ENCODE results near the gene BAIAP2L2.
"Not testable (repeated sequence)": the region's sequence is repeated elsewhere in the genome, so short reads cannot be mapped to it uniquely, and the experiment has no call there.

The BAIAP2L2 gene

GRCh38 chr22:38080850-38081635 lies 29.4 kb downstream of the BAIAP2L2 start:
- no peak for DNase-seq (ENCODE audit: low spot score)

- DNase-seq (ENCODE audit: low spot score), result no peak
Observed at GRCh38 chr22:38080474-38080849, 30.0 kb downstream of the BAIAP2L2 start.

- no peak for DNase-seq (ENCODE audit: low spot score)
Observed at GRCh38 chr22:38079804-38080203, 30.7 kb downstream of the BAIAP2L2 start.

GRCh38 chr22:38079208-38079607 lies 31.3 kb downstream of the BAIAP2L2 start:
- DNase-seq (ENCODE audit: low spot score), result not testable (repeated sequence)

GRCh38 chr22:38078046-38078840 lies 32.2 kb downstream of the BAIAP2L2 start:
- no peak for DNase-seq (ENCODE audit: low spot score)

GRCh38 chr22:38077595-38077994 lies 32.9 kb downstream of the BAIAP2L2 start:
- no peak for DNase-seq (ENCODE audit: low spot score)

- no peak for DNase-seq (ENCODE audit: low spot score)
Observed at GRCh38 chr22:38077096-38077495, 33.4 kb downstream of the BAIAP2L2 start.

- no peak for DNase-seq (ENCODE audit: low spot score)
Observed at GRCh38 chr22:38075961-38076360, 34.5 kb downstream of the BAIAP2L2 start.

- DNase-seq (ENCODE audit: low spot score), result no peak
Observed at GRCh38 chr22:38075105-38075825, 35.2 kb downstream of the BAIAP2L2 start.

- no peak for DNase-seq (ENCODE audit: low spot score)
Observed at GRCh38 chr22:38074181-38075104, 36.0 kb downstream of the BAIAP2L2 start.

- DNase-seq (ENCODE audit: low spot score), result no peak
Observed at GRCh38 chr22:38073150-38074130, 37.0 kb downstream of the BAIAP2L2 start.

- DNase-seq (ENCODE audit: low spot score), result no peak
Observed at GRCh38 chr22:38072322-38073149, 37.9 kb downstream of the BAIAP2L2 start.

GRCh38 chr22:38071421-38072321 lies 38.8 kb downstream of the BAIAP2L2 start:
- no peak for DNase-seq (ENCODE audit: low spot score)

- no peak for DNase-seq (ENCODE audit: low spot score)
Observed at GRCh38 chr22:38070250-38070921, 40.1 kb downstream of the BAIAP2L2 start.

GRCh38 chr22:38069372-38070249 lies 40.9 kb downstream of the BAIAP2L2 start:
- no peak for DNase-seq (ENCODE audit: low spot score)

GRCh38 chr22:38068641-38069371 lies 41.7 kb downstream of the BAIAP2L2 start:
- DNase-seq (ENCODE audit: low spot score), result no peak
